ENCODE data around the gene FBN3.

Gene FBN3

GRCh38 chr19:8128551-8128950, 20.8 kb downstream of the FBN3 start:
- Histone ChIP-seq H3K27ac (ENCODE audit: low read length) (no peak overlapping the region), H3K36me3 (ENCODE audit: insufficient read depth, low read depth, low read length) (peaks cover 34% of the 10 kb centered on the region), H3K9ac (ENCODE audit: low read depth, low read length) (no peak overlapping the region), H3K9me3 (ENCODE audit: insufficient read depth, low read depth, low read length) (no peaks in the 10 kb centered on the region), H3K4me3 (ENCODE audit: low read length) (no peak overlapping the region), H3K27me3 (ENCODE audit: insufficient read depth, low read length) (no peaks in the 10 kb centered on the region), H3K4me1 (ENCODE audit: insufficient read depth, low read length) (no peaks in the 10 kb centered on the region)

DNA sequence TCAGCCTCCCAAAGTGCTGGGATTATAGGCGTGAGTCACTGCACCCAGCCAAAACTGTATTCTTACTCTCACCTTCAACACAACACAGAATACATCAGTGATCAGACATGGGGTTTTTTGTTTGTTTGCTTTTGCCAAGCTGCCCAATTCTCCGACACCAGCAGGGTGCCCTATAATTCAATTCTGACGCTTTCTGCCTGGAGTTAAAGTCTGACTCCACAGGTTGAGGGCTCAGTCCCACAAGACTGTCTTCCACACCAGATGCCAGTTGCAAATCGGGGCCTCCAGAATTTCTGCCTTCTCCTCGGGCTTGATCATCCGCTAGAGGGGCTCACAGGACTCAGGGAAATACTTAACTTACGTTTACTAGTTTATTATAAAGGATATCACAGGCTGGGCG, 22.1 kb downstream of the FBN3 start:
- Histone ChIP-seq H3K4me1 (ENCODE audit: insufficient read depth, low read length) (no peaks in the 10 kb centered on the region), H3K27ac (ENCODE audit: low read length) (no peak overlapping the region), H3K4me3 (ENCODE audit: low read length) (no peak overlapping the region), H3K27me3 (ENCODE audit: insufficient read depth, low read length) (no peaks in the 10 kb centered on the region), H3K9me3 (ENCODE audit: insufficient read depth, low read depth, low read length) (no peaks in the 10 kb centered on the region), H3K36me3 (ENCODE audit: insufficient read depth, low read depth, low read length) (peaks cover 35% of the 10 kb centered on the region), H3K9ac (ENCODE audit: low read depth, low read length) (no peak overlapping the region)

DNA sequence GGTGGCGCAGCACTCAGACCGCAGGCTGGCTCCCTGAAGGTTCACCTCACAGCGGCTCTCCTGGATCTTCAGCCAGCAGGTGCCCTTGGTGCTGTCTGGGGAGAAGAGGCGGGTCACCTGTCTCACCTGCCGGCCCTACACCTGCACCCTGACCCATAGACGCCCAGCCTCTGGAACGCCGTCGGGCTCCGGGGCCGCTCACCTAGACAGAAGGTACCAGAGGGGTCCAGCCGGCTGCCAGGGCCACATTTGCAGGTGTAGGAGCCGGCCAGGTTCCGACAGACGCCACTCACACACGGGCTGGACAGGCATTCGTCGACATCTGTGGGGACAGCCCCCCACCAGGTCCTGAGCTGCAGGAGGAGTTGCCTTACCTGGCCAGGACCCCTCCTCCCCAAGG, 22.9 kb downstream of the FBN3 start:
- Histone ChIP-seq H3K4me1 (ENCODE audit: insufficient read depth, low read length) (no peaks in the 10 kb centered on the region), H3K36me3 (ENCODE audit: insufficient read depth, low read depth, low read length) (peaks cover 39% of the 10 kb centered on the region), H3K9ac (ENCODE audit: low read depth, low read length) (no peak overlapping the region), H3K9me3 (ENCODE audit: insufficient read depth, low read depth, low read length) (no peaks in the 10 kb centered on the region), H3K27ac (ENCODE audit: low read length) (no peak overlapping the region), H3K4me3 (ENCODE audit: low read length) (no peak overlapping the region), H3K27me3 (ENCODE audit: insufficient read depth, low read length) (no peaks in the 10 kb centered on the region)

GRCh38 chr19:8126008-8126407, 23.4 kb downstream of the FBN3 start:
- Histone ChIP-seq H3K4me3 (ENCODE audit: low read length) (no peak overlapping the region), H3K9me3 (ENCODE audit: insufficient read depth, low read depth, low read length) (no peaks in the 10 kb centered on the region), H3K9ac (ENCODE audit: low read depth, low read length) (no peak overlapping the region), H3K27ac (ENCODE audit: low read length) (no peak overlapping the region), H3K27me3 (ENCODE audit: insufficient read depth, low read length) (no peaks in the 10 kb centered on the region), H3K4me1 (ENCODE audit: insufficient read depth, low read length) (no peaks in the 10 kb centered on the region), H3K36me3 (ENCODE audit: insufficient read depth, low read depth, low read length) (peaks cover 39% of the 10 kb centered on the region)

DNA sequence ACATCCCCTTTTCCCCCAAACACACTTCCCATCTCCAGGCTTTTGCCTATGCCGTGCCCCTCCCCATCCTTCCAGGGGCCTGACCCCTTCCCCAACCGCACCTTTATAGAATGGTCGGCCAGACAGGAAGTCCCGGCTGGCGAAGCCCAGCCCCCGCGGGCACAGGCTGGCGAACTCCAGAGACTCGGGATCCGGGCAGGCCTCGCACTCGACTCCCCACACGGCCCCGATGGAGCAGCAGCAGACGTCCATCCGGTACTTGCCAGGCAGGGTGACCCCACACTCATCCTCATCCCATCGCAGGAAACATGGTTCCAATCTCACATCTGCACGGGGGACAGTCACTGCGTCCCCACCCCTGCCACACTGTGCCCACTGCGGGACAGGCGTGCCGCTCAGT, 25.7 kb downstream of the FBN3 start:
- Histone ChIP-seq H3K4me3 (ENCODE audit: low read length) (no peak overlapping the region), H3K27me3 (ENCODE audit: insufficient read depth, low read length) (no peaks in the 10 kb centered on the region), H3K4me1 (ENCODE audit: insufficient read depth, low read length) (peaks cover 4% of the 10 kb centered on the region; the same call in 1 of the 2 replicates), H3K27ac (ENCODE audit: low read length) (no peak overlapping the region), H3K36me3 (ENCODE audit: insufficient read depth, low read depth, low read length) (peaks cover 36% of the 10 kb centered on the region), H3K9me3 (ENCODE audit: insufficient read depth, low read depth, low read length) (no peaks in the 10 kb centered on the region), H3K9ac (ENCODE audit: low read depth, low read length) (no peak overlapping the region)

DNA sequence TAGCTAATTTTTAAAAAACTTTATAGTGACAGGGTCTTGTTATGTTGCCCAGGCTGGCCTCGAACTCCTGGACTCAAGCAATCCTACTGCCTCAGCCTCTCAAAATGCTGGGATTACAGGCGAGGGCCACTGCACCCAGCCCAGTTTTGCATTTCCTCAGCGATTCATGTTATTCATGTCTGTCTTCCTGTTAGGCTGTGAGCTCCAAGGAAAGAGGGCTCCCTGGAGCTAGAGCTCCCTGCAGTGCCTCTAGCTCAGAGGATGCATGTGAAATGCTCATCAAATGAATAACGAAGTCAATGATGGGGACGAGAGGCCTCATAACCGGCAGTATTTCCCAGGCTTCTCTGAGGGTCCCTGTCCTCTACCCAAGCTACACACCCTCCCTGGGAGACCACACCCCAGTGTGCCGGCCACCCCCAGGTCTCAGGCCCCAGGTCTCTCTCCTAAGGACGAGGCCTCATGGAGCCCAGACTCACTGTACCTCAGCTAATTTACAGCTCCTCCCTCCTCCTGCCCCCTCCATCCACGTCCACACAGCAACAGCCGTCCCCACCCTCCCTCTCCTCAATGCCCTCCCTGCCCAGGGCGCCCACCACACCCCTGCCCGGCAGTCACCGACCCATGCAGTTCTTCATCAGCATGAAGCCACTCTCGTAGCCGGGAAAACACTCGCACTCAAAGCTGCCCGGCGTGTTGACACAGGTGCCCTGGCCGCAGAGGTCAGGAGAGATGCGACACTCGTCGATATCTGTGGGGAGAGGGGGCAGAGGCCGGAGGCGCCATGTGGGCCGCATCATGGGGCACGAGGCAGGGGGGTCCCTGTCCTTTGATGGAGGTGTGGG, 28.5 kb downstream of the FBN3 start:
- Histone ChIP-seq H3K27me3 (ENCODE audit: insufficient read depth, low read length) (no peaks in the 10 kb centered on the region), H3K27ac (ENCODE audit: low read length) (peak overlapping the region; percentile 30), H3K4me1 (ENCODE audit: insufficient read depth, low read length) (peaks cover 4% of the 10 kb centered on the region; the same call in 1 of the 2 replicates), H3K36me3 (ENCODE audit: insufficient read depth, low read depth, low read length) (peaks cover 39% of the 10 kb centered on the region), H3K4me3 (ENCODE audit: low read length) (no peak overlapping the region), H3K9me3 (ENCODE audit: insufficient read depth, low read depth, low read length) (no peaks in the 10 kb centered on the region), H3K9ac (ENCODE audit: low read depth, low read length) (peak overlapping the region; percentile 32; the same call in 1 of the 2 replicates)

DNA sequence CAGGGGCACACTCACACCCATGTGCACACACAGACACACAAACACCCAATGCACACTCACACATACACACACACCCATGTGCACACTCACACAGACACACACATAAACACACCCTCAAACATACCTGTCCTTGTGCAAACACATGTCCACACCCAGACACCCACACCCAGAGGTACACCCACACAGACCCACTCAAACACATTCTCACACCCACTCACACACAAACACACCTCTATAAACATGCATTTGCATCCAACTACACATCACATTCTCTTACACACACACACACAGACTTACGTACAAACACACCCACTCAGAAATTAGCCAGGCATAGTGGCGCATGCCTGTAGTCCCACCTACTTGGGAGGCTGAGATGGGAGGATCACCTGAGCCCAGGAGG, 31.4 kb downstream of the FBN3 start:
- Histone ChIP-seq H3K4me1 (ENCODE audit: insufficient read depth, low read length) (peaks cover 4% of the 10 kb centered on the region; the same call in 1 of the 2 replicates), H3K9ac (ENCODE audit: low read depth, low read length) (no peak overlapping the region), H3K27me3 (ENCODE audit: insufficient read depth, low read length) (no peaks in the 10 kb centered on the region), H3K36me3 (ENCODE audit: insufficient read depth, low read depth, low read length) (peaks cover 40% of the 10 kb centered on the region), H3K9me3 (ENCODE audit: insufficient read depth, low read depth, low read length) (no peaks in the 10 kb centered on the region), H3K27ac (ENCODE audit: low read length) (no peak overlapping the region), H3K4me3 (ENCODE audit: low read length) (no peak overlapping the region)

DNA sequence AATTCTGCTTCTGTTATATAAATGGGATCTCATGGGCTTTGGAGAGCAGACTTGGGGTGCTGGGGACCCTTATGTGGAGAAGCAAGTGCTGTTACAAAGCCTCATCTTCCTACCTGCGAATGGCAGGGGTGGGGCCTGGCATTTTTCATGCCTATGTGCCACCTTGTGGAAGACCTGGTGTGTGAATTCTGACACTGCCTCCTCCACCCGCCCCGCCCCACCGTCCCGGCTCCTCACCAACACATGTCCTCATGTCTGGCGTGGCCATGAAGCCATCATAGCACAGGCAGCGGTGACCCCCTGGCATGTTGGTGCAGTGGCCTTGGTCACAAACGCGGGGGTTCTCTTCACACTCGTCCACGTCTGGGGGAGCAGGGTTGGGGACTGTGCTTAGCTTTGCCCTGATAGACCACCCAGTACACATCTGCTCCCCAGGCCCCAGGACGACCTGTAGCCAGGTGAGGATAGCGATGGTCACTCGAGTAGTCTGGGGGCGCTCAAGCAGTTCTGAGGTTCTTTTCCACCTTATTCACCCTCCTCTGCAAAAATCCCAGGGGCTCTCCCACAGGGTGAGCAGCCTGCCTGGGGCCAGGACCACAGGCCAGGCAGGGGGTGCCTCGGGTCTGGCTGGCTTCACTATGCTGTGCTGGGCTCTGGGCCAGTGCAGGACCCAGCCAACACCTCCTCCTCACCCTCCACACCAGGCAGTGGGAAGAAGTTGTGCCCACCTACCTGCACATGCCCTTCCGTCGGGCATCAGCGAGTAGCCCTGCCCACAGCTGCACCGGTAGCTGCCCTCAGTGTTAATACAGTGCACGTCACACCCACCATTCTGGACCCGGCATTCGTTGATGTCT, 32.7 kb downstream of the FBN3 start:
- Histone ChIP-seq H3K4me1 (ENCODE audit: insufficient read depth, low read length) (peaks cover 4% of the 10 kb centered on the region; the same call in 1 of the 2 replicates), H3K9me3 (ENCODE audit: insufficient read depth, low read depth, low read length) (no peaks in the 10 kb centered on the region), H3K27me3 (ENCODE audit: insufficient read depth, low read length) (no peaks in the 10 kb centered on the region), H3K36me3 (ENCODE audit: insufficient read depth, low read depth, low read length) (peaks cover 40% of the 10 kb centered on the region), H3K4me3 (ENCODE audit: low read length) (no peak overlapping the region), H3K27ac (ENCODE audit: low read length) (no peak overlapping the region), H3K9ac (ENCODE audit: low read depth, low read length) (no peak overlapping the region)

- H3K36me3 ChIP-seq (ENCODE audit: insufficient read depth, low read depth, low read length) = peaks cover 40% of the 10 kb centered on the region
- no peak overlapping the region for H3K4me3 ChIP-seq (ENCODE audit: low read length)
- peaks cover 4% of the 10 kb centered on the region; the same call in 1 of the 2 replicates for H3K4me1 ChIP-seq (ENCODE audit: insufficient read depth, low read length)
- H3K9ac ChIP-seq (ENCODE audit: low read depth, low read length) = no peak overlapping the region
- no peaks in the 10 kb centered on the region for H3K27me3 ChIP-seq (ENCODE audit: insufficient read depth, low read length)
- no peaks in the 10 kb centered on the region for H3K9me3 ChIP-seq (ENCODE audit: insufficient read depth, low read depth, low read length)
- H3K27ac ChIP-seq (ENCODE audit: low read length) = no peak overlapping the region
These were observed 33.5 kb downstream of the FBN3 start for GRCh38 chr19:8115805-8116396.

DNA sequence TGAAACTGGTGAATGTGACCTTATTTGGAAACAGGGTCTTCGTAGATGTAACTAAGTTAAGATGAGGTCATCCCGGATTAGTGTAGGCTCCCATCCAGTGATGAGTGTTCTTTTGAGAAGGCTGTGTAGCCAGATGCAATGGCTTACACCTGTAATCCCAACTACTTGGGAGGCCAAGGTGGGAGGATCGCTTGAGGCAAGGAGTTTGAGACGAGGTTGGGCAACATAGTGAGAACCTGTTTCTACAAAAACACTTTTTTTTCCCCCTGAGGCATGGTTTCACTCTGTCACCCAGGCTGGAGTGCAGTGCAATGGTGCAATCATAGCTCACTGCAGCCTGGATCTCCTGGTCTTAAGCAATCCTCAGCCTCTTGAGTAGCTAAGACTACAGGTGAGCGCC, 36.4 kb downstream of the FBN3 start:
- H3K4me1 ChIP-seq (ENCODE audit: insufficient read depth, low read length) = no peaks in the 10 kb centered on the region
- H3K4me3 ChIP-seq (ENCODE audit: low read length) = no peak overlapping the region
- H3K27me3 ChIP-seq (ENCODE audit: insufficient read depth, low read length) = no peaks in the 10 kb centered on the region
- no peak overlapping the region for H3K27ac ChIP-seq (ENCODE audit: low read length)
- peaks cover 57% of the 10 kb centered on the region for H3K36me3 ChIP-seq (ENCODE audit: insufficient read depth, low read depth, low read length)
- H3K9ac ChIP-seq (ENCODE audit: low read depth, low read length) = no peak overlapping the region; the same call in 1 of the 2 replicates
- no peaks in the 10 kb centered on the region for H3K9me3 ChIP-seq (ENCODE audit: insufficient read depth, low read depth, low read length)

GRCh38 chr19:8111376-8111775, 38.0 kb downstream of the FBN3 start:
- Histone ChIP-seq H3K9ac (ENCODE audit: low read depth, low read length) (no peak overlapping the region), H3K27me3 (ENCODE audit: insufficient read depth, low read length) (no peaks in the 10 kb centered on the region), H3K4me3 (ENCODE audit: low read length) (no peak overlapping the region), H3K27ac (ENCODE audit: low read length) (no peak overlapping the region), H3K9me3 (ENCODE audit: insufficient read depth, low read depth, low read length) (no peaks in the 10 kb centered on the region), H3K4me1 (ENCODE audit: insufficient read depth, low read length) (no peaks in the 10 kb centered on the region), H3K36me3 (ENCODE audit: insufficient read depth, low read depth, low read length) (peaks cover 64% of the 10 kb centered on the region)

Data from iPS-20b (cell line).